ENCODE data around the gene TFAP2C. TPM values are rescaled to one million over a fixed set of nuclear protein-coding genes. Genes with fewer than 3 reads are reported as not detected.
"Not testable (repeated sequence)": the region's sequence is repeated elsewhere in the genome, so short reads cannot be mapped to it uniquely, and the experiment has no call there.

Gene TFAP2C
- total and polyA plus RNA-seq, 2 experiments from 2014 or later: 11.9 to 14.3 TPM

GRCh38 chr20:56658341-56658947 is 29.3 kb downstream of the TFAP2C start:
- not testable (repeated sequence) for H3K4me1 Mint-ChIP-seq; H4K20me1 ChIP-seq (replicated peaks; ENCODE audit: insufficient read depth); H3K9me3 Mint-ChIP-seq; H3K79me2 ChIP-seq (replicated peaks; ENCODE audit: insufficient read depth); H3K36me3 Mint-ChIP-seq (ENCODE audit: low read depth); H2AFZ ChIP-seq; H3K4me2 ChIP-seq; H3K4me1 ChIP-seq (ENCODE audit: insufficient read depth); H3K4me3 ChIP-seq; H3K27me3 Mint-ChIP-seq (ENCODE audit: insufficient read depth, low read depth, poor library complexity); H3F3A ChIP-seq (replicated peaks; ENCODE audit: low read depth); DNase-seq (ENCODE audit: low spot score); H3K27me3 ChIP-seq (ENCODE audit: insufficient read depth); H3K36me3 ChIP-seq (ENCODE audit: insufficient read depth); H3K4me3 Mint-ChIP-seq; H3K27ac Mint-ChIP-seq; H3K9me2 ChIP-seq (ENCODE audit: insufficient read depth); H3K27ac ChIP-seq (ENCODE audit: low read depth); ATAC-seq

GRCh38 chr20:56663660-56664059 is 34.6 kb downstream of the TFAP2C start:
- Mint-ChIP-seq H3K27ac (no peak overlapping the region), H3K36me3 (ENCODE audit: low read depth) (no peaks in the 10 kb centered on the region), H3K4me1 (no peaks in the 10 kb centered on the region), H3K4me3 (no peak overlapping the region), H3K27me3 (ENCODE audit: insufficient read depth, low read depth, poor library complexity) (no peaks in the 10 kb centered on the region), H3K9me3 (no peaks in the 10 kb centered on the region)
- Histone ChIP-seq H3F3A (replicated peaks; ENCODE audit: low read depth) (no peaks in the 10 kb centered on the region), H3K36me3 (ENCODE audit: insufficient read depth) (no peaks in the 10 kb centered on the region), H3K27ac (ENCODE audit: low read depth) (no peak overlapping the region), H3K27me3 (ENCODE audit: insufficient read depth) (no peaks in the 10 kb centered on the region), H3K4me1 (ENCODE audit: insufficient read depth) (no peaks in the 10 kb centered on the region), H3K4me2 (no peak overlapping the region), H3K9me2 (ENCODE audit: insufficient read depth) (no peaks in the 10 kb centered on the region), H3K79me2 (replicated peaks; ENCODE audit: insufficient read depth) (no peaks in the 10 kb centered on the region), H4K20me1 (replicated peaks; ENCODE audit: insufficient read depth) (no peaks in the 10 kb centered on the region), H3K4me3 (no peak overlapping the region), H2AFZ (no peak overlapping the region)
- TF ChIP-seq EZH2phosphoT487 (IDR thresholded peaks at IDR 0.05; ENCODE audit: unreplicated experiment) (no peak), EZH2 (IDR thresholded peaks at IDR 0.05; ENCODE audit: low read depth, unreplicated experiment) (no peak), STAT1 (IDR thresholded peaks at IDR 0.05; ENCODE audit: unreplicated experiment) (no peak), ETS1 (IDR thresholded peaks at IDR 0.05) (no peak), NANOG (IDR thresholded peaks at IDR 0.05; ENCODE audit: borderline replicate concordance) (no peak)
- ATAC-seq: no peak
- no peak for DNase-seq (ENCODE audit: low spot score)

GRCh38 chr20:56664796-56665195 is 35.7 kb downstream of the TFAP2C start:
- Histone ChIP-seq H3K4me3 (no peak overlapping the region), H3K4me1 (ENCODE audit: insufficient read depth) (no peaks in the 10 kb centered on the region), H3K27ac (ENCODE audit: low read depth) (no peak overlapping the region), H4K20me1 (replicated peaks; ENCODE audit: insufficient read depth) (no peaks in the 10 kb centered on the region), H3K27me3 (ENCODE audit: insufficient read depth) (no peaks in the 10 kb centered on the region), H3K4me2 (no peak overlapping the region), H3K79me2 (replicated peaks; ENCODE audit: insufficient read depth) (no peaks in the 10 kb centered on the region), H2AFZ (no peak overlapping the region), H3K36me3 (ENCODE audit: insufficient read depth) (no peaks in the 10 kb centered on the region), H3K9me2 (ENCODE audit: insufficient read depth) (no peaks in the 10 kb centered on the region), H3F3A (replicated peaks; ENCODE audit: low read depth) (no peaks in the 10 kb centered on the region)
- Mint-ChIP-seq H3K36me3 (ENCODE audit: low read depth) (no peaks in the 10 kb centered on the region), H3K27ac (no peak overlapping the region), H3K4me1 (no peaks in the 10 kb centered on the region), H3K27me3 (ENCODE audit: insufficient read depth, low read depth, poor library complexity) (no peaks in the 10 kb centered on the region), H3K4me3 (no peak overlapping the region), H3K9me3 (no peaks in the 10 kb centered on the region)
- DNase-seq (ENCODE audit: low spot score): no peak
- ATAC-seq: no peak
- TF ChIP-seq ZNF114 (CRISPR knock-in tag; IDR thresholded peaks at IDR 0.05) (no peak), ETS1 (IDR thresholded peaks at IDR 0.05) (no peak), CTCF (conservative IDR thresholded peaks at IDR 0.05; ENCODE audit: low read depth in 2 of 2) (no peak), CREB1 (CRISPR knock-in tag; IDR thresholded peaks at IDR 0.05; ENCODE audit: low read depth) (no peak), EZH2 (IDR thresholded peaks at IDR 0.05; ENCODE audit: low read depth, unreplicated experiment) (no peak), STAT1 (IDR thresholded peaks at IDR 0.05; ENCODE audit: unreplicated experiment) (no peak), JUNB (IDR thresholded peaks at IDR 0.05; ENCODE audit: unreplicated experiment) (no peak)
